Vagina (tissue), 2 donors: ENCODE data around the gene TMEM54. TPM values are rescaled to one million over a fixed set of nuclear protein-coding genes. Genes with fewer than 3 reads are reported as not detected.

Source experiments
- DNase-seq, 2 donors: peaks; one replicate each; pipeline ENCODE4 v3.0.0-alpha.2; 2017; ENCODE audit errors: extremely low spot score in 2 of 2
- H3K27ac ChIP-seq: fragments of 200-600 bp; sonication (generic); one replicate; pipeline ENCODE4 v1.5.1; 2019
- H3K27me3 ChIP-seq: fragments of 200-600 bp; sonication (generic); one replicate; pipeline ENCODE4 v1.5.1; 2019
- H3K36me3 ChIP-seq, 2 donors: fragments of 200-600 bp; sonication (generic); one replicate each; pipeline ENCODE4 v1.5.1; 2017 to 2019
- H3K4me1 ChIP-seq: fragments of 200-600 bp; sonication (generic); one replicate; pipeline ENCODE4 v1.5.1; 2019
- H3K4me3 ChIP-seq, 2 donors: fragments of 200-600 bp; sonication (generic); 1 replicate in 1 of 2; 2 replicates in 1 of 2; pipeline ENCODE4 v1.5.1; 2016 to 2019
- H3K9me3 ChIP-seq: fragments of 200-600 bp; sonication (generic); one replicate; pipeline ENCODE4 v1.5.1; 2019
- POLR2A ChIP-seq, 2 donors: fragments of 450-650 bp; IDR thresholded peaks; one replicate each; pipeline ENCODE4 v1.6.1; 2017; ENCODE audit warnings: antibody characterized with exemption in 2 of 2, mild to moderate bottlenecking in 2 of 2, moderate library complexity in 2 of 2
- POLR2AphosphoS5 ChIP-seq, 2 donors: sonication (generic); formaldehyde crosslinking; IDR thresholded peaks; one replicate each; pipeline ENCODE4 v1.9.0; 2017; ENCODE audit warnings: antibody characterized with exemption in 2 of 2, mild to moderate bottlenecking in 2 of 2, low read depth in 1 of 2; ENCODE audit not compliant: insufficient read depth in 1 of 2
- intact Hi-C: fragments of 100-400 bp; cut with DNase I; formaldehyde crosslinking; loops from one replicate; pipeline ENCODE4 v1.15.1; 2023
- total RNA-seq: library from RNA; depleted of rRNA; stranded (reverse); fragments of >200 nt; gene quantifications from one replicate; pipeline ENCODE4 v1.2.3, GENCODE V29; 2016
- TF ChIP-seq, protein P1 (sequence below), 3 experiments: fragments of 450-650 bp in 2 of 3; fragments of 200-600 bp in 1 of 3; sonication (generic) in 1 of 3; IDR thresholded peaks; one replicate each; pipeline ENCODE4 v1.5.1; 2017 to 2019; ENCODE audit warnings: antibody characterized with exemption in 3 of 3, mild to moderate bottlenecking in 2 of 3, moderate library complexity in 2 of 3

The TMEM54 gene
- total RNA-seq, 1 donor from 2014 or later: 36.1 TPM

DNA sequence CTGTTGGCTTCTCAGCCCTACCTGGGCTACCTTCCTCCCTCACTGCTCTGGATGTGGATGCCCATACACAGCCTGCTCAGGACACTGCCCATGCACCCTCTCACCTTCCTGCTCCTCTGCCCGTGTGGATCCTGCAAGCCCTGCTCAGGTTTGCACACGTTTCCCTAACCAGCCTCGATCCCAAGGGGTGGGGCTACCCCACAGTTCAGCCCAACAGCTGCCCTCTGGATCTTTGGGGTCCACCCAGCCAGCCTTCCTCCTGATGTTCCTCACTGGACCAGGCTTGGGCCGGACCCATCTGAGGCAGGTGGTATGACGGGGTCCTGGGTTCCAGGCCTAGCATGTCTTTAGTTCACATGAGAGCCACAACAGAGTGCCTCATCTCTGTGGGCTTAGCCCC lies 4.7 kb downstream of the TMEM54 start:
- no peaks in the 10 kb centered on the region for H3K9me3 ChIP-seq
- no peak overlapping the region for H3K4me3 ChIP-seq
- TF ChIP-seq POLR2A (IDR thresholded peaks at IDR 0.05): no peak
- TF ChIP-seq, protein P1, sequence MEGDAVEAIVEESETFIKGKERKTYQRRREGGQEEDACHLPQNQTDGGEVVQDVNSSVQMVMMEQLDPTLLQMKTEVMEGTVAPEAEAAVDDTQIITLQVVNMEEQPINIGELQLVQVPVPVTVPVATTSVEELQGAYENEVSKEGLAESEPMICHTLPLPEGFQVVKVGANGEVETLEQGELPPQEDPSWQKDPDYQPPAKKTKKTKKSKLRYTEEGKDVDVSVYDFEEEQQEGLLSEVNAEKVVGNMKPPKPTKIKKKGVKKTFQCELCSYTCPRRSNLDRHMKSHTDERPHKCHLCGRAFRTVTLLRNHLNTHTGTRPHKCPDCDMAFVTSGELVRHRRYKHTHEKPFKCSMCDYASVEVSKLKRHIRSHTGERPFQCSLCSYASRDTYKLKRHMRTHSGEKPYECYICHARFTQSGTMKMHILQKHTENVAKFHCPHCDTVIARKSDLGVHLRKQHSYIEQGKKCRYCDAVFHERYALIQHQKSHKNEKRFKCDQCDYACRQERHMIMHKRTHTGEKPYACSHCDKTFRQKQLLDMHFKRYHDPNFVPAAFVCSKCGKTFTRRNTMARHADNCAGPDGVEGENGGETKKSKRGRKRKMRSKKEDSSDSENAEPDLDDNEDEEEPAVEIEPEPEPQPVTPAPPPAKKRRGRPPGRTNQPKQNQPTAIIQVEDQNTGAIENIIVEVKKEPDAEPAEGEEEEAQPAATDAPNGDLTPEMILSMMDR (IDR thresholded peaks at IDR 0.05): no peak
- H3K4me1 ChIP-seq: peaks cover 37% of the 10 kb centered on the region
- no peaks in the 10 kb centered on the region for H3K27me3 ChIP-seq
- no peak overlapping the region for H3K27ac ChIP-seq
- no peak for DNase-seq
- intact Hi-C loops: no loop called here
- H3K36me3 ChIP-seq: no peaks in the 10 kb centered on the region

DNA sequence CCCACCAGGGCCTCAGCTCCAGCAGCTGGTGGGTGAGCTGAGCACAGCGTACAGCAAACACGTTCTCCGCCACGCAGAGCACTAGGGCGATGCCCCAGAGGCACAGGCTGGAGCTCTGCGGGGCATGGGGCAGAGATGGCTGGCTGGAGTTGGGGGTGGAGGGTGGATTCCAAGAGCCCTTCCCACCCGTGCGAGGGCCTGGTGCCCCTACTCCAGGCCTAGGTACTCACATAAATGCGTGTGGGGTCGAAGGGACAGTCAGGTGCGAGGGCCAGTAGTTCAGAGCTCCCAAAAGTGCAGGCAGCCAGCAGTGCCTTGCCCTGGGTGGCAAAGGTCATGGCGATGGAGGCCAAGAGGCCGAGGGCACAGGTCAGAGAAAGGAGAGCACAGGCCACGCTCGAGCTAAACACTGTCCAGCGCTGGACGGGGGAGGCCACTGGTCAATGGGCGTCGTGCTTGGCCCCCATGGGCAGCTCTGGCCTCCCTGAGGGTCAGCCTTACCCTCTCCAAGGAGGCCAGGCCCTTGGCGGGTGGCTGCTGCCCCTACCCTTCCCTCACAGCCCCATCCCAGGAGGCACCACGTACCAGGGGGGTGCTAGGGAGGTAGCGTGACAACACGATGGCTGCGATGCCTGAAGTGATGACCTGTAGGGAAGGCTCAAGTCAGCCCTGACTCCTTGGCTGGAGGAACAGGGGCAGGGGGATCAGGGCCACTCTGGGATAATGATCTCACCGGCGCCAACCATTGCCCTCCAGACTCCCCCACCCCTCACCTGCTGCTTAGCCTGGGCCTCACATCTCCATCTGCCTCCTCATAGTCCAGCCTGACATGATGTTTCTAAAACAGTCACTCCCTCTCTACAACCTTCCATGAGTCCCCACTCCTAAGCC lies 5.6 kb downstream of the TMEM54 start:
- Histone ChIP-seq H3K4me1 (peaks cover 32% of the 10 kb centered on the region), H3K4me3 (no peak overlapping the region), H3K27me3 (no peaks in the 10 kb centered on the region), H3K27ac (no peak overlapping the region), H3K36me3 (no peaks in the 10 kb centered on the region), H3K9me3 (no peaks in the 10 kb centered on the region)
- intact Hi-C loops: no loop called here
- TF ChIP-seq POLR2A (IDR thresholded peaks at IDR 0.05) (no peak), POLR2AphosphoS5 (IDR thresholded peaks at IDR 0.05; ENCODE audit: insufficient read depth in 1 of 2, low read depth in 1 of 2) (no peak)
- TF ChIP-seq, protein P1 (IDR thresholded peaks at IDR 0.05): no peak
- no peak for DNase-seq

DNA sequence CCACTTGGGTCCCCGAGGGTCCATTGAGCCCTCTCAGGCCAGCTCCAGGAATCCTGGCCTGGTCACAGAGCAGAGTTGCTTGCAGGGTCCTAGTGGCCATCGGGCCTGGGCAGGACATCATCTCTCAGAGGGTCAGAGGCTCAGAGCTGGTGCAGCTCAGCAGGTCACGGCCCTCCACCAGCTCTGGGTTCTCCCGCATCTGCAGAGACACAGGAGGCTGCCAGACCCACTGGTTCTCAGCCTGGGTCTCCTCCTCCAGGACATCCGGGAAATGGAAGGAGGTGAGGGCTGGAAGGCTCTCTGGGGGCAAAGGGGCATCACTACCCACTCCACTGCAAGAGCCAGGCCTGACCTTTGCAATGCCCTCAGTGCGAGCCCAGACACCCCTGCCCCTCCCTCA lies 6.5 kb downstream of the TMEM54 start:
- intact Hi-C loops: no loop called here
- DNase-seq: no peak
- Histone ChIP-seq H3K27ac (no peak overlapping the region), H3K27me3 (no peaks in the 10 kb centered on the region), H3K9me3 (no peaks in the 10 kb centered on the region), H3K36me3 (no peaks in the 10 kb centered on the region), H3K4me1 (peaks cover 23% of the 10 kb centered on the region), H3K4me3 (no peak overlapping the region)
- no peak for TF ChIP-seq POLR2AphosphoS5 (IDR thresholded peaks at IDR 0.05; ENCODE audit: insufficient read depth in 1 of 2, low read depth in 1 of 2)
- TF ChIP-seq POLR2A (IDR thresholded peaks at IDR 0.05): no peak
- TF ChIP-seq, protein P1 (IDR thresholded peaks at IDR 0.05): no peak

DNA sequence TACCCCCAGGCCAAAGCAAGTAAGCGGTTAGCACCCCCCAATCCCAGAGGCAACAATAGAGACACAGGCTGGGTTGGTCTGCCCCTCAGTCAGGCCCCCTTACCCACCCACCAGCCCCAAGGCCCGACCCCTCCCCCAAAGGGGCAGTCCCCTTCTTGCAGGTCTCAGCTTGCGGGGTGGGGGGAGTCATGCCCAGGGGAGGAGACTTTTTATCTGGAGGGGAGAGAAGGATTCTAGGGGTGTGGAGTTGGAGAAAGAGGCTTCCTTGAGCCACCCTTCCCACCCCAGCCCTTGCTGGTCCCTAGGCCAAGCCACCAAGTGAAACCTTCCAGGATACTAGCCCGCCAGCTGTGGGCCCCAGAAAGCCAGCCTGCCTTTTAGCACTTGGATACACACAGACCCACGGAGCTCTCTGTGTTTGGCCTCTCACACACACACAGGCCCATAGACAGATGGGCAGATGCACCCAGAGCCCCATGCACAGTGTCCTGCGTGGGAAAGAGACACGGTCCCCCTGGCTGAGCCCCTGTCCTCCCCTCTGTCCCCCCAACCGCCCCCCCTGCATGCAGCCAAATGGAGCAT lies 7.1 kb downstream of the TMEM54 start:
- peak overlapping the region; percentile 2 for H3K27ac ChIP-seq
- TF ChIP-seq, protein P1 (IDR thresholded peaks at IDR 0.05): no peak
- TF ChIP-seq POLR2AphosphoS5 (IDR thresholded peaks at IDR 0.05; ENCODE audit: insufficient read depth in 1 of 2, low read depth in 1 of 2) (no peak), POLR2A (IDR thresholded peaks at IDR 0.05) (no peak)
- intact Hi-C loops: no loop called here

More for the DNA sequence above, 7.1 kb downstream of the TMEM54 start:
- no peak for DNase-seq
- H3K36me3 ChIP-seq: no peaks in the 10 kb centered on the region
- H3K4me3 ChIP-seq: peak overlapping the region; percentile 42 to 59
- H3K4me1 ChIP-seq: peaks cover 22% of the 10 kb centered on the region
- H3K27me3 ChIP-seq: no peaks in the 10 kb centered on the region
- H3K9me3 ChIP-seq: no peaks in the 10 kb centered on the region
